GM12878 (cell line): ENCODE measurements around the gene EEF2. TPM values are rescaled to one million over a fixed set of nuclear protein-coding genes. Genes with fewer than 3 reads are reported as not detected.

Experiments used
- ATAC-seq: fragments of 200-7000 bp; cut with Tn5 transposase; 3 replicates; pipeline ENCODE4 v1.9.1; 2020; ENCODE audit warnings: mild to moderate bottlenecking, moderate library complexity
- BruUV-seq: library from RNA; stranded (reverse); fragments of 400-500 nt; replicated peaks from 2 replicates; lab custom pipeline; 2021; lab: Mats Ljungman, UMichigan
- CTCF ChIA-PET: fragments of 300-600 bp; sonication (Branson Sonifier 250); formaldehyde crosslinking; extraction: SDS; loops from one replicate; lab custom pipeline; 2021; ENCODE audit warnings: inconsistent platforms; lab: Yijun Ruan, JAX
- POLR2A ChIA-PET: fragments of 350-600 bp; formaldehyde crosslinking; extraction: SDS; loops from one replicate; lab custom pipeline; 2021; ENCODE audit warnings: inconsistent platforms; lab: Charles Lee
- RAD21 ChIA-PET: fragments of 300-600 bp; sonication (Branson Sonifier 250); formaldehyde crosslinking; loops from one replicate; lab custom pipeline; 2023; ENCODE audit warnings: antibody characterized with exemption; ENCODE audit not compliant: unreplicated experiment; lab: Charles Lee
- SMC1A ChIA-PET: fragments of 300-600 bp; sonication (Branson Sonifier 250); formaldehyde crosslinking; loops from one replicate; lab custom pipeline; 2023; ENCODE audit not compliant: unreplicated experiment, uncharacterized antibody; lab: Charles Lee
- DNase-seq: peaks from one replicate; pipeline ENCODE4 v3.0.0-alpha.2; 2011; ENCODE audit warnings: low read depth, low spot score
- FAIRE-seq: peaks from 3 replicates; lab custom pipeline; 2011; peaks lifted over from hg19 to GRCh38; lab: Jason Lieb, UNC
- H2AFZ ChIP-seq: 2 replicates; pipeline ENCODE4 v1.6.0; 2011; ENCODE audit warnings: low read depth, low read length, control low read depth; ENCODE audit not compliant: control insufficient read depth
- H3K27ac ChIP-seq: 2 replicates; pipeline ENCODE4 v1.5.1; 2011; ENCODE audit warnings: control low read depth; ENCODE audit not compliant: control insufficient read depth, insufficient read depth
- H3K27me3 ChIP-seq, 2 experiments: replicated peaks in 1 of 2; 2 replicates each; pipeline versions ENCODE4 v1.6.0 to v1.6.1; 2011; ENCODE audit warnings: low read length in 1 of 2; ENCODE audit not compliant: control insufficient read depth in 2 of 2, insufficient read depth in 2 of 2
- H3K36me3 ChIP-seq, 2 experiments: 2 replicates each; pipeline ENCODE4 v1.5.1; 2011; ENCODE audit warnings: low read length in 1 of 2; ENCODE audit not compliant: control insufficient read depth in 2 of 2, insufficient read depth in 2 of 2
- H3K4me1 ChIP-seq: 2 replicates; pipeline ENCODE4 v1.6.1; 2011; ENCODE audit warnings: mild to moderate bottlenecking, low read length, moderate library complexity, mixed read lengths; ENCODE audit not compliant: control insufficient read depth, insufficient read depth
- H3K4me2 ChIP-seq: 2 replicates; pipeline ENCODE4 v1.6.0; 2011; ENCODE audit warnings: control low read depth; ENCODE audit not compliant: control insufficient read depth, insufficient read depth
- H3K4me3 ChIP-seq: fragments of 200-600 bp; sonication (generic); 2 replicates; pipeline ENCODE4 v1.5.1; 2016
- H3K79me2 ChIP-seq: 2 replicates; pipeline ENCODE4 v1.6.0; 2011; ENCODE audit warnings: low read length; ENCODE audit not compliant: control insufficient read depth, insufficient read depth
- H3K9ac ChIP-seq: 2 replicates; pipeline ENCODE4 v1.8.0; 2011; ENCODE audit warnings: low read length, control low read depth, mixed read lengths; ENCODE audit not compliant: control insufficient read depth, insufficient read depth
- H3K9me3 ChIP-seq: replicated peaks from 3 replicates; pipeline ENCODE4 v1.5.1; 2011; ENCODE audit warnings: mild to moderate bottlenecking, low read length; ENCODE audit not compliant: control insufficient read depth, insufficient read depth
- H4K20me1 ChIP-seq: 2 replicates; pipeline ENCODE4 v1.6.0; 2011; ENCODE audit not compliant: control insufficient read depth, insufficient read depth
- CEBPB ChIP-seq, 2 experiments: fragments of 150-350 bp in 1 of 2; IDR thresholded peaks; 2 replicates each; pipeline ENCODE4 v1.6.1; 2012 to 2014; ENCODE audit warnings: low read depth in 2 of 2, low read length in 2 of 2, borderline replicate concordance in 1 of 2, inconsistent platforms in 1 of 2
- EP300 ChIP-seq, 2 experiments: fragments of 150-350 bp in 1 of 2; IDR thresholded peaks; 2 replicates each; pipeline ENCODE4 v1.6.1; 2011 to 2012; ENCODE audit warnings: low read depth in 2 of 2, low read length in 2 of 2, borderline replicate concordance in 1 of 2, improper control_type of control experiment in 1 of 2, inconsistent platforms in 1 of 2; ENCODE audit not compliant: control insufficient read depth in 1 of 2
- HDGF ChIP-seq: fragments of 450-650 bp; IDR thresholded peaks from 2 replicates; pipeline ENCODE4 v1.6.1; 2016; ENCODE audit warnings: antibody characterized with exemption
- IKZF2 ChIP-seq, 2 experiments: fragments of 450-650 bp; IDR thresholded peaks; 2 replicates each; pipeline ENCODE4 v1.6.1; 2017; ENCODE audit warnings: mild to moderate bottlenecking in 2 of 2, moderate library complexity in 2 of 2
- KAT2A ChIP-seq: conservative IDR thresholded peaks from 2 replicates; pipeline ENCODE4 v1.6.1; 2011; ENCODE audit warnings: low read depth, low read length; ENCODE audit not compliant: control insufficient read depth
- MYC ChIP-seq: IDR thresholded peaks from 2 replicates; pipeline ENCODE4 v1.6.1; 2011; ENCODE audit warnings: mild to moderate bottlenecking, low read length, moderate library complexity, inconsistent platforms; ENCODE audit not compliant: insufficient read depth, insufficient replicate concordance, insufficient read length, severe bottlenecking
- NFIC ChIP-seq: IDR thresholded peaks from 2 replicates; pipeline ENCODE4 v1.6.1; 2012; ENCODE audit warnings: low read depth, mild to moderate bottlenecking, inconsistent platforms, low read length, moderate library complexity
- PAX5 ChIP-seq: IDR thresholded peaks from 2 replicates; pipeline ENCODE4 v1.6.1; 2011; ENCODE audit warnings: low read depth, low read length, borderline replicate concordance
- POLR2A ChIP-seq: IDR thresholded peaks from 2 replicates; pipeline ENCODE4 v1.6.1; 2011; ENCODE audit warnings: low read depth, mild to moderate bottlenecking, low read length
- RCOR1 ChIP-seq: conservative IDR thresholded peaks from 2 replicates; pipeline ENCODE4 v1.6.1; 2012; ENCODE audit warnings: low read depth, low read length, improper control_type of control experiment
- RUNX3 ChIP-seq: IDR thresholded peaks from 2 replicates; pipeline ENCODE4 v1.6.1; 2012; ENCODE audit warnings: low read length, inconsistent platforms
- SRF ChIP-seq, 2 experiments: IDR thresholded peaks; 2 replicates each; pipeline ENCODE4 v1.6.1; 2011; ENCODE audit warnings: low read depth in 2 of 2, low read length in 2 of 2, mild to moderate bottlenecking in 1 of 2, moderate library complexity in 1 of 2
- TARDBP ChIP-seq: IDR thresholded peaks from 2 replicates; pipeline ENCODE4 v1.6.1; 2016; ENCODE audit warnings: borderline replicate concordance
- YY1 ChIP-seq: IDR thresholded peaks from 2 replicates; pipeline ENCODE4 v1.6.1; 2011; ENCODE audit warnings: low read depth, mild to moderate bottlenecking, low read length
- ZBED1 ChIP-seq: IDR thresholded peaks from 2 replicates; pipeline ENCODE4 v1.6.1; 2016; ENCODE audit warnings: borderline replicate concordance
- ZNF207 ChIP-seq: fragments of 450-650 bp; IDR thresholded peaks from 2 replicates; pipeline ENCODE4 v1.6.1; 2014; ENCODE audit warnings: antibody characterized with exemption, mild to moderate bottlenecking, borderline replicate concordance
- ZNF24 ChIP-seq: fragments of 450-650 bp; IDR thresholded peaks from 2 replicates; pipeline ENCODE4 v1.6.1; 2017; ENCODE audit warnings: antibody characterized with exemption, mild to moderate bottlenecking
- ZZZ3 ChIP-seq: IDR thresholded peaks from 2 replicates; pipeline ENCODE4 v1.6.1; 2011; ENCODE audit warnings: low read depth; ENCODE audit not compliant: control insufficient read depth, insufficient read length
- WGBS: methylation state at CpG from one replicate; pipeline ENCODE4 v1.1.6; 2016; ENCODE audit warnings: low lambda C conversion rate; ENCODE audit not compliant: insufficient replicate concordance, insufficient coverage; ENCODE audit errors: missing lambda C conversion rate; 5-methylcytosine and 5-hydroxymethylcytosine counted together
- in situ Hi-C: fragments of 300-500 bp; cut with MboI; formaldehyde crosslinking; loops from 9 replicates; pipeline ENCODE4 v1.14.3; 2018; ENCODE audit warnings: mixed read lengths
- intact Hi-C: fragments of 100-400 bp; cut with micrococcal nuclease; formaldehyde crosslinking; loops from one replicate; pipeline ENCODE4 v1.14.2; 2022; ENCODE audit not compliant: unreplicated experiment
- polyA plus RNA-seq, 11 experiments: library from polyadenylated mRNA; depleted of rRNA in 4 of 11; unstranded in 6 of 11; stranded (reverse) in 5 of 11; fragments of >200 nt; fragmentation: Nextera tagmentation in 4 of 11; fragmentation: Illumina TruSeq in 1 of 11; extraction: Ambion mirVana in 4 of 11; extraction: Trizol in 1 of 11; gene quantifications; 1 replicate in 1 of 11; 2 replicates in 10 of 11; pipeline versions ENCODE4 v1.2.1 to v1.2.3, GENCODE V29; 2011 to 2016; ENCODE audit warnings: inconsistent platforms in 2 of 11, missing spikeins in 2 of 11, low read depth in 1 of 11
- total RNA-seq, 4 experiments: library from RNA; depleted of rRNA in 3 of 4; stranded (reverse); fragments of >200 nt in 3 of 4; fragmentation: Illumina TruSeq in 1 of 4; extraction: Trizol in 1 of 4; gene quantifications; 2 replicates each; pipeline versions ENCODE4 v1.2.1 to v1.2.3, GENCODE V29; 2013 to 2021
- TF ChIP-seq, protein P1 (sequence below): IDR thresholded peaks from 2 replicates; pipeline ENCODE4 v1.6.1; 2011; ENCODE audit warnings: borderline replicate concordance, low read depth, mild to moderate bottlenecking, moderate library complexity, mixed read lengths, low read length; ENCODE audit not compliant: insufficient read depth; ENCODE audit errors: extremely low read length
- TF ChIP-seq, protein P2 (sequence below): fragments of 450-650 bp; formaldehyde crosslinking; IDR thresholded peaks from 2 replicates; pipeline ENCODE4 v1.4.0; 2020; ENCODE audit warnings: mild to moderate bottlenecking, moderate library complexity

The EEF2 gene
- total and polyA plus RNA-seq, 10 of the 15 experiments (the other 5 are each of a cell fraction or from before 2014, with no cell fraction given): 280 to 3,491 (median 1,305) TPM

DNA sequence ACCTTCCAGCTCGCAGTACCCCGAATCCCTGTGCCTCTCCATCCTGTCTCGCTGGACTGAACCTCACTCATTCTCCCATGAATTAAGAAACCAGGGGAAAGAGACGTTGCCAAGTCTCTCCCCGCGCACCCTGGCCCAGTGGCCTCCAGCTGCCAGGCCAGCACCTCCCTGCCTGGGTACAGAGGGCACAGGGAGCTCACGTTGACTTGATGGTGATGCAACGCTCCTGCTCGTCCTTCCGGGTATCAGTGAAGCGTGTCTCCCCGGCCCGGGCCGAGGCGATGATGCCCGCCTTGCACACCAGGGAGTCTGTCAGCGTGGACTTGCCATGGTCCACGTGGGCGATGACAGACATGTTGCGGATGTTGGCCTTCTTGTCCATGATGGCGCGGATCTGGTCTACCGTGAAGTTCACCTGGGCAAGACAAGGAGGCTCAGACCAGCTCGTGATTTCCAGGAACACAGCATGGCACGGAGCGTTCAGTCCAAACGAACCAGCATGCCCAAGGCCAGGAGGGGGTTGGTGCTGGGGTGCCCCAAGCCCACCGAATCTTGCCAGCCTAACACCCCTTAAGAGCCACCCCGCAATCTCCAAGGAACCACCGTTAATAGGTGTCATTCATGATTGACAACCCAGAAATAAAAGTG lies 1.2 kb downstream of the EEF2 start:
- Histone ChIP-seq H3K9me3 (no peaks in the 10 kb centered on the region), H4K20me1 (peaks cover 46% of the 10 kb centered on the region), H3K27ac (peak overlapping the region; percentile 79), H3K27me3 (no peaks in the 10 kb centered on the region), H3K4me1 (peaks cover 19% of the 10 kb centered on the region), H3K4me2 (peak overlapping the region; percentile 89), H3K4me3 (peak overlapping the region; percentile 97), H3K36me3 (peaks cover 36 to 51% of the 10 kb centered on the region in 2 experiments), H3K9ac (peak overlapping the region; percentile 96), H3K79me2 (peaks cover 64% of the 10 kb centered on the region), H2AFZ (no peak overlapping the region)
- ChIA-PET CTCF (interaction anchor here (0.5 to 1.2 kb wide), 4 partner anchors 23 to 219 kb away, joined by 3 to 4 read pairs (median 3); partner anchors contain the start of gene PIAS4), POLR2A (interaction anchor here (0.6 to 1.9 kb wide), 3 partner anchors 13 to 203 kb away, joined by 3 to 8 read pairs (median 4); partner anchors contain the start of gene DAPK3), RAD21 (interaction anchor here (1.4 kb wide), 1 partner anchor 23 kb away, joined by 7 read pairs; the partner anchor contains the start of gene PIAS4), SMC1A (interaction anchor here (0.5 to 1.8 kb wide), 2 partner anchors 22 to 257 kb away, joined by 3 to 4 read pairs; no protein-coding TSS in a partner anchor)
- no TSS peak for BruUV-seq
- DNase-seq (no peak), FAIRE-seq (peak; percentile 44), ATAC-seq (peak; percentile 18)
- WGBS: 2% methylated on average over 30 of the region's 30 CpGs
- intact Hi-C loops: no loop called here
- in situ Hi-C loops: no loop called here
- TF ChIP-seq MYC (peak; percentile 71), KAT2A (no peak), CEBPB (IDR thresholded peaks at IDR 0.05; ENCODE audit: borderline replicate concordance in 1 of 2, low read depth in 2 of 2, low read length in 2 of 2) (peak in 1 of 2 experiments; percentile 50; a peak in 1 of 4 replicates), PAX5 (peak; percentile 32; the same call in 1 of the 2 replicates), POLR2A (peak; percentile 85), HDGF (peak; percentile 57; the same call in 1 of the 2 replicates), RUNX3 (no peak), ZBED1 (no peak), ZNF207 (no peak), YY1 (peak; percentile 71; the same call in 1 of the 2 replicates), ZNF24 (no peak), RCOR1 (no peak), ZZZ3 (no peak), SRF (IDR thresholded peaks at IDR 0.05; ENCODE audit: low read depth in 2 of 2, low read length in 2 of 2) (no peak; a peak in 1 of 4 replicates), EP300 (IDR thresholded peaks at IDR 0.05; ENCODE audit: borderline replicate concordance in 1 of 2, control insufficient read depth in 1 of 2, low read depth in 2 of 2, low read length in 2 of 2) (no peak), NFIC (no peak), IKZF2 (IDR thresholded peaks at IDR 0.05) (no peak), TARDBP (no peak)
- TF ChIP-seq, protein P1, sequence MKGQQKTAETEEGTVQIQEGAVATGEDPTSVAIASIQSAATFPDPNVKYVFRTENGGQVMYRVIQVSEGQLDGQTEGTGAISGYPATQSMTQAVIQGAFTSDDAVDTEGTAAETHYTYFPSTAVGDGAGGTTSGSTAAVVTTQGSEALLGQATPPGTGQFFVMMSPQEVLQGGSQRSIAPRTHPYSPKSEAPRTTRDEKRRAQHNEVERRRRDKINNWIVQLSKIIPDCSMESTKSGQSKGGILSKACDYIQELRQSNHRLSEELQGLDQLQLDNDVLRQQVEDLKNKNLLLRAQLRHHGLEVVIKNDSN: peak; percentile 32
- TF ChIP-seq, protein P2, sequence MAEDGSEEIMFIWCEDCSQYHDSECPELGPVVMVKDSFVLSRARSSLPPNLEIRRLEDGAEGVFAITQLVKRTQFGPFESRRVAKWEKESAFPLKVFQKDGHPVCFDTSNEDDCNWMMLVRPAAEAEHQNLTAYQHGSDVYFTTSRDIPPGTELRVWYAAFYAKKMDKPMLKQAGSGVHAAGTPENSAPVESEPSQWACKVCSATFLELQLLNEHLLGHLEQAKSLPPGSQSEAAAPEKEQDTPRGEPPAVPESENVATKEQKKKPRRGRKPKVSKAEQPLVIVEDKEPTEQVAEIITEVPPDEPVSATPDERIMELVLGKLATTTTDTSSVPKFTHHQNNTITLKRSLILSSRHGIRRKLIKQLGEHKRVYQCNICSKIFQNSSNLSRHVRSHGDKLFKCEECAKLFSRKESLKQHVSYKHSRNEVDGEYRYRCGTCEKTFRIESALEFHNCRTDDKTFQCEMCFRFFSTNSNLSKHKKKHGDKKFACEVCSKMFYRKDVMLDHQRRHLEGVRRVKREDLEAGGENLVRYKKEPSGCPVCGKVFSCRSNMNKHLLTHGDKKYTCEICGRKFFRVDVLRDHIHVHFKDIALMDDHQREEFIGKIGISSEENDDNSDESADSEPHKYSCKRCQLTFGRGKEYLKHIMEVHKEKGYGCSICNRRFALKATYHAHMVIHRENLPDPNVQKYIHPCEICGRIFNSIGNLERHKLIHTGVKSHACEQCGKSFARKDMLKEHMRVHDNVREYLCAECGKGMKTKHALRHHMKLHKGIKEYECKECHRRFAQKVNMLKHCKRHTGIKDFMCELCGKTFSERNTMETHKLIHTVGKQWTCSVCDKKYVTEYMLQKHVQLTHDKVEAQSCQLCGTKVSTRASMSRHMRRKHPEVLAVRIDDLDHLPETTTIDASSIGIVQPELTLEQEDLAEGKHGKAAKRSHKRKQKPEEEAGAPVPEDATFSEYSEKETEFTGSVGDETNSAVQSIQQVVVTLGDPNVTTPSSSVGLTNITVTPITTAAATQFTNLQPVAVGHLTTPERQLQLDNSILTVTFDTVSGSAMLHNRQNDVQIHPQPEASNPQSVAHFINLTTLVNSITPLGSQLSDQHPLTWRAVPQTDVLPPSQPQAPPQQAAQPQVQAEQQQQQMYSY: no peak
